ENCODE results near the gene ANKRD39. TPM values are rescaled to one million over a fixed set of nuclear protein-coding genes. Genes with fewer than 3 reads are reported as not detected.
"Not testable (repeated sequence)": the region's sequence is repeated elsewhere in the genome, so short reads cannot be mapped to it uniquely, and the experiment has no call there.

Gene ANKRD39
- total and polyA plus RNA-seq, 10 of the 15 experiments (the other 5 are each of a cell fraction or from before 2014, with no cell fraction given), result 7.4 to 36.2 (median 23.7) TPM

- no peak for TF ChIP-seq E4F1 (IDR thresholded peaks at IDR 0.05; ENCODE audit: borderline replicate concordance, partially characterized antibody)
- TF ChIP-seq ATF2 (IDR thresholded peaks at IDR 0.05; ENCODE audit: low read length), result no peak
- no peak for TF ChIP-seq POLR2AphosphoS5 (IDR thresholded peaks at IDR 0.05; ENCODE audit: low read length)
- TF ChIP-seq HDAC2 (IDR thresholded peaks at IDR 0.05), result no peak
- TF ChIP-seq CHD4 (IDR thresholded peaks at IDR 0.05), result no peak
- TF ChIP-seq MAX (IDR thresholded peaks at IDR 0.05; ENCODE audit: low read depth, low read length), result no peak
- TF ChIP-seq NKRF (conservative IDR thresholded peaks at IDR 0.05), result no peak
- no peak for TF ChIP-seq IRF5 (IDR thresholded peaks at IDR 0.05; ENCODE audit: borderline replicate concordance)
Measured at GRCh38 chr2:96863575-96864342, 5.9 kb upstream of the ANKRD39 start (continued).

- SMC1A ChIA-PET (ENCODE audit: uncharacterized antibody, unreplicated experiment), result interaction anchor here (0.7 kb wide), 1 partner anchor 15 kb away, joined by 3 read pairs; no protein-coding TSS in a partner anchor
- H3K9ac ChIP-seq (ENCODE audit: control insufficient read depth, insufficient read depth, low read length); ATAC-seq; CTCF ChIA-PET; H2AFZ ChIP-seq (ENCODE audit: control insufficient read depth, low read depth, low read length); H3K27ac ChIP-seq (ENCODE audit: control insufficient read depth, insufficient read depth); in situ Hi-C loops (cut with MboI); H4K20me1 ChIP-seq (ENCODE audit: control insufficient read depth, insufficient read depth); H3K4me2 ChIP-seq (ENCODE audit: control insufficient read depth, insufficient read depth); DNase-seq (ENCODE audit: low read depth, low spot score); H3K9me3 ChIP-seq (replicated peaks; ENCODE audit: control insufficient read depth, insufficient read depth, low read length); H3K4me1 ChIP-seq (ENCODE audit: control insufficient read depth, insufficient read depth, low read length); FAIRE-seq; intact Hi-C loops (cut with micrococcal nuclease; ENCODE audit: unreplicated experiment); BruUV-seq (replicated peaks); H3K27me3 ChIP-seq (replicated peaks in 1 of 2; ENCODE audit: control insufficient read depth in 2 of 2, insufficient read depth in 2 of 2, low read length in 1 of 2); H3K4me3 ChIP-seq: not testable (repeated sequence)
- RAD21 ChIA-PET (ENCODE audit: unreplicated experiment), result interaction anchor here (0.6 kb wide), 1 partner anchor 359 kb away, joined by 3 read pairs; no protein-coding TSS in a partner anchor
- H3K36me3 ChIP-seq (ENCODE audit: control insufficient read depth in 2 of 2, insufficient read depth in 2 of 2, low read length in 1 of 2), result peaks cover 11 to 31% of the 10 kb centered on the region in 2 experiments; a peak in 3 of 4 replicates
- POLR2A ChIA-PET, result interaction anchor here (0.7 kb wide), 1 partner anchor 87 kb away, joined by 4 read pairs; no protein-coding TSS in a partner anchor
- peaks cover 21% of the 10 kb centered on the region for H3K79me2 ChIP-seq (ENCODE audit: control insufficient read depth, insufficient read depth, low read length)
- 97% methylated on average over 4 of the region's 4 CpGs for WGBS (ENCODE audit: insufficient coverage, insufficient replicate concordance, low lambda C conversion rate, missing lambda C conversion rate)
Measured at GRCh38 chr2:96863056-96863455, 5.2 kb upstream of the ANKRD39 start.

Data from GM12878 (cell line).